H1 (cell line): ENCODE results near the gene C20orf173. TPM values are rescaled to one million over a fixed set of nuclear protein-coding genes. Genes with fewer than 3 reads are reported as not detected.

ENCODE experiments used
- CTCF ChIA-PET: fragments of 300-600 bp; sonication (Branson Sonifier 250); formaldehyde crosslinking; loops from one replicate; lab custom pipeline; 2021; ENCODE audit not compliant: partially characterized antibody; lab: Charles Lee
- POLR2A ChIA-PET: fragments of 300-600 bp; sonication (Branson Sonifier 250); formaldehyde crosslinking; loops from one replicate; lab custom pipeline; 2021; ENCODE audit warnings: inconsistent platforms; ENCODE audit not compliant: partially characterized antibody; lab: Charles Lee
- DNase-seq, 2 experiments: peaks; one replicate each; pipeline versions ENCODE4 v3.0.0 to v3.0.0-alpha.2; 2010 to 2022; ENCODE audit warnings: low spot score in 2 of 2, low read depth in 1 of 2, mixed read lengths in 1 of 2
- FAIRE-seq: peaks from 2 replicates; lab custom pipeline; 2011; peaks lifted over from hg19 to GRCh38; lab: Jason Lieb, UNC
- H2AFZ ChIP-seq: 2 replicates; pipeline ENCODE4 v1.8.1; 2012; ENCODE audit warnings: low read length, inconsistent platforms
- H2AK5ac ChIP-seq: 2 replicates; pipeline ENCODE4 v1.6.1; 2013; ENCODE audit warnings: low read depth, low read length
- H2BK120ac ChIP-seq: replicated peaks from 2 replicates; pipeline ENCODE3; 2013; ENCODE audit warnings: low read depth, low read length, inconsistent platforms
- H2BK12ac ChIP-seq: 2 replicates; pipeline ENCODE4 v1.6.1; 2013; ENCODE audit warnings: low read depth, low read length
- H2BK15ac ChIP-seq: 2 replicates; pipeline ENCODE4 v1.6.1; 2013; ENCODE audit warnings: low read length
- H2BK20ac ChIP-seq: 2 replicates; pipeline ENCODE4 v1.6.1; 2013; ENCODE audit warnings: low read length
- H2BK5ac ChIP-seq: 2 replicates; pipeline ENCODE4 v1.6.1; 2013; ENCODE audit warnings: low read depth, low read length
- H3K14ac ChIP-seq: 2 replicates; pipeline ENCODE4 v1.6.1; 2013; ENCODE audit warnings: inconsistent platforms; ENCODE audit not compliant: insufficient read length
- H3K18ac ChIP-seq: 2 replicates; pipeline ENCODE4 v1.6.1; 2013; ENCODE audit warnings: low read length; ENCODE audit errors: extremely low read depth
- H3K23ac ChIP-seq: 2 replicates; pipeline ENCODE4 v1.6.1; 2013; ENCODE audit warnings: inconsistent platforms; ENCODE audit not compliant: insufficient read length
- H3K23me2 ChIP-seq: 2 replicates; pipeline ENCODE4 v1.6.1; 2013; ENCODE audit warnings: low read depth, low read length
- H3K27ac ChIP-seq: 2 replicates; pipeline ENCODE4 v1.6.1; 2011; ENCODE audit warnings: low read depth, low read length, inconsistent platforms
- H3K27me3 ChIP-seq, 4 experiments: replicated peaks in 1 of 4; 1 replicate in 1 of 4; 2 replicates in 3 of 4; pipeline versions ENCODE4 v1.6.1 to v1.8.1; 2011 to 2013; ENCODE audit warnings: low read length in 3 of 4, mild to moderate bottlenecking in 3 of 4, inconsistent platforms in 2 of 4, mixed read lengths in 2 of 4, moderate library complexity in 1 of 4; ENCODE audit not compliant: control insufficient read depth in 3 of 4, insufficient read depth in 3 of 4; ENCODE audit errors: extremely low read depth in 1 of 4
- H3K36me3 ChIP-seq, 4 experiments: 2 replicates each; pipeline versions ENCODE4 v1.6.1 to v1.8.1; 2011 to 2013; ENCODE audit warnings: mild to moderate bottlenecking in 4 of 4, low read length in 3 of 4, moderate library complexity in 2 of 4, control low read depth in 1 of 4, inconsistent platforms in 1 of 4; ENCODE audit not compliant: insufficient read depth in 4 of 4, control insufficient read depth in 2 of 4
- H3K4ac ChIP-seq: replicated peaks from 2 replicates; pipeline ENCODE3; 2013; ENCODE audit warnings: low read length, low read depth, mixed read lengths, inconsistent platforms; ENCODE audit not compliant: insufficient read length
- H3K4me1 ChIP-seq, 4 experiments: replicated peaks in 1 of 4; 1 replicate in 1 of 4; 2 replicates in 3 of 4; pipeline versions ENCODE4 v1.6.1 to v1.8.1; 2011 to 2013; ENCODE audit warnings: low read length in 3 of 4, inconsistent platforms in 2 of 4, mixed read lengths in 1 of 4; ENCODE audit not compliant: insufficient read depth in 4 of 4, control insufficient read depth in 3 of 4
- H3K4me2 ChIP-seq, 2 experiments: 2 replicates each; pipeline versions ENCODE4 v1.6.1 to v1.8.1; 2011 to 2013; ENCODE audit warnings: low read depth in 2 of 2, low read length in 2 of 2, control low read depth in 1 of 2, inconsistent platforms in 1 of 2, mild to moderate bottlenecking in 1 of 2; ENCODE audit not compliant: insufficient read depth in 1 of 2
- H3K4me3 ChIP-seq, 4 experiments: fragments of 200-600, 300-600 bp in 1 of 4; sonication (generic), shearing (Covaris generic), sonication (Bioruptor Twin) in 1 of 4; 2 replicates each; pipeline versions ENCODE4 v1.5.1 to v1.8.1; 2011 to 2016; ENCODE audit warnings: low read length in 4 of 4, low read depth in 3 of 4, control low read depth in 2 of 4, inconsistent platforms in 2 of 4, mild to moderate bottlenecking in 2 of 4, mixed read lengths in 1 of 4, moderate library complexity in 1 of 4; ENCODE audit not compliant: insufficient read depth in 2 of 4; ENCODE audit errors: extremely low read depth in 1 of 4
- H3K56ac ChIP-seq: replicated peaks from 2 replicates; pipeline ENCODE3; 2013; ENCODE audit warnings: low read depth, mild to moderate bottlenecking, mixed read lengths, low read length, inconsistent platforms; ENCODE audit not compliant: insufficient read length
- H3K79me1 ChIP-seq: 2 replicates; pipeline ENCODE4 v1.6.1; 2013; ENCODE audit warnings: low read depth, low read length, control low read depth
- H3K79me2 ChIP-seq, 2 experiments: 2 replicates each; pipeline versions ENCODE4 v1.6.1 to v1.8.1; 2012 to 2013; ENCODE audit warnings: low read length in 2 of 2, mild to moderate bottlenecking in 2 of 2, inconsistent platforms in 1 of 2; ENCODE audit not compliant: insufficient read depth in 2 of 2, control insufficient read depth in 1 of 2
- H3K9ac ChIP-seq, 4 experiments: replicated peaks in 1 of 4; 1 replicate in 1 of 4; 2 replicates in 3 of 4; pipeline versions ENCODE4 v1.6.1 to v1.8.1; 2011 to 2013; ENCODE audit warnings: low read depth in 3 of 4, low read length in 3 of 4, control low read depth in 2 of 4, mild to moderate bottlenecking in 2 of 4, moderate library complexity in 2 of 4, inconsistent platforms in 1 of 4; ENCODE audit errors: extremely low read depth in 1 of 4
- H3K9me3 ChIP-seq, 2 experiments: 2 replicates each; pipeline versions ENCODE4 v1.6.1 to v1.8.1; 2012 to 2013; ENCODE audit warnings: mild to moderate bottlenecking in 2 of 2, moderate library complexity in 2 of 2, control low read depth in 1 of 2, inconsistent platforms in 1 of 2, low read depth in 1 of 2, low read length in 1 of 2, mixed read lengths in 1 of 2; ENCODE audit not compliant: insufficient read depth in 2 of 2
- H4K20me1 ChIP-seq, 2 experiments: replicated peaks in 1 of 2; 2 replicates each; pipeline versions ENCODE3 to v1.8.1; 2011 to 2013; ENCODE audit warnings: inconsistent platforms in 2 of 2, low read length in 2 of 2, mild to moderate bottlenecking in 1 of 2; ENCODE audit not compliant: insufficient read depth in 2 of 2, control insufficient read depth in 1 of 2
- H4K5ac ChIP-seq: 2 replicates; pipeline ENCODE4 v1.6.1; 2013; ENCODE audit warnings: low read length, low read depth, mixed read lengths, inconsistent platforms; ENCODE audit not compliant: insufficient read length
- H4K8ac ChIP-seq: 2 replicates; pipeline ENCODE4 v1.8.0; 2013; ENCODE audit warnings: mild to moderate bottlenecking, moderate library complexity, low read length, inconsistent platforms; ENCODE audit not compliant: insufficient read depth; ENCODE audit errors: extremely low read depth
- H4K91ac ChIP-seq: replicated peaks from 2 replicates; pipeline ENCODE3; 2013; ENCODE audit warnings: low read length, mixed read lengths, inconsistent platforms; ENCODE audit not compliant: insufficient read length
- ASH2L ChIP-seq: fragments of 200-600, 300-600 bp; sonication (generic); IDR thresholded peaks from one replicate; pipeline ENCODE4 v1.7.1; 2017; ENCODE audit warnings: low read length
- CBX8 ChIP-seq: fragments of 300-800, 300-1000 bp; sonication (generic); IDR thresholded peaks from 2 replicates; pipeline ENCODE4 v1.7.1; 2016; ENCODE audit warnings: low read depth, low read length, borderline replicate concordance
- EGR1 ChIP-seq: IDR thresholded peaks from 2 replicates; pipeline ENCODE4 v1.6.1; 2011; ENCODE audit warnings: low read depth, low read length, borderline replicate concordance
- GABPA ChIP-seq: IDR thresholded peaks from 2 replicates; pipeline ENCODE4 v1.6.1; 2011; ENCODE audit warnings: mild to moderate bottlenecking, low read length, moderate library complexity, borderline replicate concordance; ENCODE audit not compliant: insufficient read depth
- GTF2F1 ChIP-seq: IDR thresholded peaks from 2 replicates; pipeline ENCODE4 v1.6.1; 2012; ENCODE audit warnings: low read depth, low read length, improper control_type of control experiment, borderline replicate concordance
- HDAC2 ChIP-seq, 2 experiments: fragments of 300-600 bp in 1 of 2; sonication (generic) in 1 of 2; IDR thresholded peaks; 2 replicates each; pipeline ENCODE4 v1.6.1; 2011 to 2012; ENCODE audit warnings: low read depth in 2 of 2, low read length in 2 of 2, mild to moderate bottlenecking in 2 of 2, moderate library complexity in 2 of 2, borderline replicate concordance in 1 of 2, inconsistent platforms in 1 of 2
- JUN ChIP-seq: IDR thresholded peaks from 2 replicates; pipeline ENCODE4 v1.6.1; 2011; ENCODE audit warnings: low read depth, mild to moderate bottlenecking, improper control_type of control experiment, low read length
- POLR2A ChIP-seq, 2 experiments: IDR thresholded peaks; 1 replicate in 1 of 2; 2 replicates in 1 of 2; pipeline ENCODE4 v1.6.1; 2011; ENCODE audit warnings: low read depth in 2 of 2, low read length in 2 of 2, mild to moderate bottlenecking in 2 of 2; ENCODE audit errors: control extremely low read depth in 1 of 2
- POU5F1 ChIP-seq: IDR thresholded peaks from 2 replicates; pipeline ENCODE4 v1.6.1; 2011; ENCODE audit warnings: low read depth, mild to moderate bottlenecking, low read length, moderate library complexity
- RFX5 ChIP-seq: IDR thresholded peaks from 2 replicates; pipeline ENCODE4 v1.6.1; 2011; ENCODE audit warnings: low read depth, low read length, improper control_type of control experiment, borderline replicate concordance
- SP1 ChIP-seq: IDR thresholded peaks from 2 replicates; pipeline ENCODE4 v1.6.1; 2011; ENCODE audit warnings: low read depth, low read length
- SUZ12 ChIP-seq: fragments of 200-600 bp; sonication (generic); IDR thresholded peaks from 2 replicates; pipeline ENCODE4 v1.6.1; 2012; ENCODE audit warnings: mild to moderate bottlenecking, inconsistent platforms, low read length, moderate library complexity, mixed read lengths
- TBP ChIP-seq: IDR thresholded peaks from 2 replicates; pipeline ENCODE4 v1.6.1; 2011; ENCODE audit warnings: low read depth, low read length, improper control_type of control experiment
- WGBS, 2 experiments: shearing (Covaris generic) in 1 of 2; methylation state at CpG; one replicate each; pipeline versions ENCODE4 v1.1.6 to v1.1.7; 2013 to 2015; ENCODE audit warnings: low lambda C conversion rate in 2 of 2, mixed read lengths in 2 of 2, inconsistent platforms in 1 of 2, low coverage in 1 of 2, missing lambda C conversion rate in 1 of 2; ENCODE audit not compliant: insufficient replicate concordance in 2 of 2, insufficient coverage in 1 of 2, insufficient read length in 1 of 2; ENCODE audit errors: extremely low coverage in 1 of 2, missing lambda C conversion rate in 1 of 2; 5-methylcytosine and 5-hydroxymethylcytosine counted together
- polyA plus RNA-seq, 7 experiments: library from polyadenylated mRNA; depleted of rRNA in 3 of 7; stranded (reverse) in 5 of 7; unstranded in 2 of 7; fragments of >200 nt in 5 of 7; fragments of 200-250 nt in 2 of 7; gene quantifications; 1 replicate in 5 of 7; 2 replicates in 1 of 7; 4 replicates in 1 of 7; pipeline versions ENCODE4 v1.2.1 to v1.2.3, GENCODE V29; 2011 to 2013; ENCODE audit warnings: missing spikeins in 2 of 7, mixed read lengths in 2 of 7
- total RNA-seq: library from RNA; stranded (reverse); fragmentation: NEBNext Ultra II Directional; extraction: Animal tissue kit (Norgen Biotek cat#: 25700); gene quantifications from 2 replicates; pipeline ENCODE4 v1.2.1, GENCODE V29; 2021
- TF ChIP-seq, protein P1 (sequence below): IDR thresholded peaks from 2 replicates; pipeline ENCODE4 v1.6.1; 2011; ENCODE audit warnings: low read depth, mild to moderate bottlenecking, low read length; ENCODE audit not compliant: insufficient read depth

C20orf173 gene
- total and polyA plus RNA-seq, 2 of the 8 experiments (the other 6 are each of a cell fraction or from before 2014, with no cell fraction given) = not detected

- Histone ChIP-seq H3K9ac (no peak overlapping the region), H2BK120ac (no peak overlapping the region), H3K79me2 (no peaks in the 10 kb centered on the region), H3K9me3 (no peaks in the 10 kb centered on the region), H4K8ac (no peak overlapping the region), H3K27ac (no peak overlapping the region), H3K56ac (no peak overlapping the region), H2BK5ac (no peak overlapping the region), H3K14ac (no peak overlapping the region), H2AFZ (no peak overlapping the region), H2BK12ac (no peak overlapping the region), H4K91ac (no peak overlapping the region), H3K23me2 (no peaks in the 10 kb centered on the region; the same call in 1 of the 2 replicates), H3K27me3 (no peaks in the 10 kb centered on the region), H3K79me1 (no peaks in the 10 kb centered on the region), H2AK5ac (no peak overlapping the region), H3K36me3 (peaks cover 15 to 51% (median 38%) of the 10 kb centered on the region in 4 experiments), H3K23ac (no peak overlapping the region), H3K4me3 (no peak overlapping the region), H2BK15ac (no peak overlapping the region), H3K4me1 (no peaks in the 10 kb centered on the region), H3K4me2 (no peak overlapping the region), H3K4ac (no peak overlapping the region), H4K5ac (no peak overlapping the region), H2BK20ac (no peak overlapping the region), H4K20me1 (no peaks in the 10 kb centered on the region), H3K18ac (no peak overlapping the region)
- no peak for DNase-seq
- ChIA-PET POLR2A (no interaction called here), CTCF (interaction anchor here (0.8 kb wide), 1 partner anchor 23 kb away, joined by 3 read pairs; the partner anchor contains the start of gene C20orf173)
- FAIRE-seq = no peak
- WGBS, 2 experiments = 89% methylated on average over 3 of the region's 3 CpGs; no CpG with 5 or more reads in 1 of the 2 experiments
- no peak for TF ChIP-seq TBP
- TF ChIP-seq POLR2A (IDR thresholded peaks at IDR 0.05; ENCODE audit: control extremely low read depth in 1 of 2, low read depth in 2 of 2, low read length in 2 of 2) = no peak
- TF ChIP-seq CBX8 = no peak
- TF ChIP-seq RFX5 = no peak
- no peak for TF ChIP-seq EGR1
- TF ChIP-seq SP1 = no peak
- TF ChIP-seq, protein P1, sequence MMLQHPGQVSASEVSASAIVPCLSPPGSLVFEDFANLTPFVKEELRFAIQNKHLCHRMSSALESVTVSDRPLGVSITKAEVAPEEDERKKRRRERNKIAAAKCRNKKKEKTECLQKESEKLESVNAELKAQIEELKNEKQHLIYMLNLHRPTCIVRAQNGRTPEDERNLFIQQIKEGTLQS = no peak
- no peak for TF ChIP-seq GTF2F1
- TF ChIP-seq POU5F1 = no peak
- no peak for TF ChIP-seq JUN
- TF ChIP-seq GABPA = no peak
- no peak for TF ChIP-seq ASH2L
- TF ChIP-seq HDAC2 (IDR thresholded peaks at IDR 0.05; ENCODE audit: borderline replicate concordance in 1 of 2, low read depth in 2 of 2, low read length in 2 of 2) = no peak
- TF ChIP-seq SUZ12 = no peak
These were observed 23.3 kb downstream of the C20orf173 start for GRCh38 chr20:35506179-35506578.
